ENCODE results near the gene ZNF383.
"Not testable (repeated sequence)": the region's sequence is repeated elsewhere in the genome, so short reads cannot be mapped to it uniquely, and the experiment has no call there.

GRCh38 chr19:37294246-37294645 lies 76.2 kb downstream of the ZNF383 start:
- not testable (repeated sequence) for TF ChIP-seq CTCF, POLR2A (IDR thresholded peaks at IDR 0.05)

Measured in body of pancreas (tissue), 4 donors.